ENCODE data around the gene AATK.
"Not testable (repeated sequence)": the region's sequence is repeated elsewhere in the genome, so short reads cannot be mapped to it uniquely, and the experiment has no call there.

AATK gene

GRCh38 chr17:81080019-81080418 is 86.0 kb downstream of the AATK start:
- DNase-seq (ENCODE audit: extremely low read depth in 1 of 2, low read depth in 1 of 2): no peak

GRCh38 chr17:81078026-81078913 is 87.8 kb downstream of the AATK start:
- DNase-seq (ENCODE audit: extremely low read depth in 1 of 2, low read depth in 1 of 2): not testable (repeated sequence)

GRCh38 chr17:81076141-81076679 is 89.8 kb downstream of the AATK start:
- no peak for DNase-seq (ENCODE audit: extremely low read depth in 1 of 2, low read depth in 1 of 2)

- DNase-seq (ENCODE audit: extremely low read depth in 1 of 2, low read depth in 1 of 2): no peak
Observed at GRCh38 chr17:81075307-81075706, 90.7 kb downstream of the AATK start.

GRCh38 chr17:81074875-81075274 is 91.1 kb downstream of the AATK start:
- DNase-seq (ENCODE audit: extremely low read depth in 1 of 2, low read depth in 1 of 2): no peak

GRCh38 chr17:81073967-81074839 is 91.8 kb downstream of the AATK start:
- DNase-seq (ENCODE audit: extremely low read depth in 1 of 2, low read depth in 1 of 2): no peak

GRCh38 chr17:81071761-81072741 is 94.0 kb downstream of the AATK start:
- DNase-seq (ENCODE audit: extremely low read depth in 1 of 2, low read depth in 1 of 2): no peak

GRCh38 chr17:81070541-81071246 is 95.3 kb downstream of the AATK start:
- DNase-seq (ENCODE audit: extremely low read depth in 1 of 2, low read depth in 1 of 2): no peak

- DNase-seq (ENCODE audit: extremely low read depth in 1 of 2, low read depth in 1 of 2): no peak
Observed at GRCh38 chr17:81069135-81069645, 96.8 kb downstream of the AATK start.

GRCh38 chr17:81068411-81069134 is 97.4 kb downstream of the AATK start:
- no peak for DNase-seq (ENCODE audit: extremely low read depth in 1 of 2, low read depth in 1 of 2)

- no peak for DNase-seq (ENCODE audit: extremely low read depth in 1 of 2, low read depth in 1 of 2)
Observed at GRCh38 chr17:81067391-81067811, 98.6 kb downstream of the AATK start.
